Esophagus muscularis mucosa (tissue), 4 donors: ENCODE results near the gene EARS2.

Experiments used
- EP300 ChIP-seq: sonication (generic); formaldehyde crosslinking; IDR thresholded peaks from one replicate; pipeline ENCODE4 v1.6.1; 2017; ENCODE audit warnings: antibody characterized with exemption
- POLR2A ChIP-seq: fragments of 450-650 bp; IDR thresholded peaks from one replicate; pipeline ENCODE4 v1.6.1; 2017; ENCODE audit warnings: antibody characterized with exemption, moderate library complexity, mild to moderate bottlenecking, low read depth
- TF ChIP-seq, protein P1 (sequence below), 3 experiments: fragments of 200-600 bp in 2 of 3; fragments of 450-650 bp in 1 of 3; sonication (generic) in 2 of 3; IDR thresholded peaks; one replicate each; pipeline ENCODE4 v1.5.1; 2017 to 2019; ENCODE audit warnings: antibody characterized with exemption in 3 of 3, mild to moderate bottlenecking in 2 of 3, moderate library complexity in 1 of 3

DNA sequence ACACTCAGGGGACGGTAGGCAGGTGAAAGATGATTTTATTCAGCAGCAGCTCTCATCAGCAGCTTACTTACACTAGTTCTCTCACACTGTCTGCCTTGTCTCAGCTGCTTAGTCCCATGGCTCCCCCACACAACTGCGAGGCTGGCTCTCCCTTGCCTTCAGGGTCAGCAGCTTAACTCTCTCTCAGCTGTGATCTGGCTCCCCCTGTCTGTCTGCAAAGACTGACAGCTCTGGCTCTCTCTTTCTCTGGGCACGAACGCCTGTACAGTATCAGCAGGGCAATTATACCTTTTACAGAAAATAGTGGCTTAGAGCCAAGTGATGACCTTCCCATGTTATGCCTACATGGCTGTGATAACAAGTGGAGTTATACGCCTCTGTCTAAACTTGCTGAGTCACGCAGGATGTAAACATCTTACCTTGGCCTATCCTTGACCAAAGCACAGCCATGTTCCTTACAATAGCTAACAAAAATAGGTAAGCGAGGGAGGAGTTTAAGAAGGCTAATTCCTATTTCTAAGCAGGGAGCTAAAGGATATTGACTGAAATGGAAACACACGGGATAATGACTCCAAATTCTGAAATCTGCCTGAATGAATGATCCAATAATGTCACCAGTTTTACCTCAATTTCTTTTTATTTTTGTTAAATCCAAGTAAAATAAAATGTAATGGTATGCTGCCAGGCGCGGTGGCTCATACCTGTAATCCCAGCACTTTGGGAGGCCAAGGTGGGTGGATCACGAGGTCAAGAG is 40.0 kb upstream of the EARS2 start:
- TF ChIP-seq, protein P1, sequence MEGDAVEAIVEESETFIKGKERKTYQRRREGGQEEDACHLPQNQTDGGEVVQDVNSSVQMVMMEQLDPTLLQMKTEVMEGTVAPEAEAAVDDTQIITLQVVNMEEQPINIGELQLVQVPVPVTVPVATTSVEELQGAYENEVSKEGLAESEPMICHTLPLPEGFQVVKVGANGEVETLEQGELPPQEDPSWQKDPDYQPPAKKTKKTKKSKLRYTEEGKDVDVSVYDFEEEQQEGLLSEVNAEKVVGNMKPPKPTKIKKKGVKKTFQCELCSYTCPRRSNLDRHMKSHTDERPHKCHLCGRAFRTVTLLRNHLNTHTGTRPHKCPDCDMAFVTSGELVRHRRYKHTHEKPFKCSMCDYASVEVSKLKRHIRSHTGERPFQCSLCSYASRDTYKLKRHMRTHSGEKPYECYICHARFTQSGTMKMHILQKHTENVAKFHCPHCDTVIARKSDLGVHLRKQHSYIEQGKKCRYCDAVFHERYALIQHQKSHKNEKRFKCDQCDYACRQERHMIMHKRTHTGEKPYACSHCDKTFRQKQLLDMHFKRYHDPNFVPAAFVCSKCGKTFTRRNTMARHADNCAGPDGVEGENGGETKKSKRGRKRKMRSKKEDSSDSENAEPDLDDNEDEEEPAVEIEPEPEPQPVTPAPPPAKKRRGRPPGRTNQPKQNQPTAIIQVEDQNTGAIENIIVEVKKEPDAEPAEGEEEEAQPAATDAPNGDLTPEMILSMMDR (IDR thresholded peaks at IDR 0.05) = no peak
- no peak for TF ChIP-seq POLR2A
- no peak for TF ChIP-seq EP300
